Fibroblast of skin of right biceps (primary cell): ENCODE results near the gene SPINT2.
"Not testable (repeated sequence)": the region's sequence is repeated elsewhere in the genome, so short reads cannot be mapped to it uniquely, and the experiment has no call there.

Source experiments
- DNase-seq: peaks from one replicate; pipeline ENCODE4 v3.0.0-alpha.2; 2013

SPINT2 gene

GRCh38 chr19:38264486-38265212 is at the start of gene SPINT2:
SPINT2 (plus strand) TSS chr19:38264573; CDS start chr19:38264893, 320 bp downstream.
- DNase-seq: no peak

GRCh38 chr19:38216785-38217641 is 47.4 kb upstream of the SPINT2 start:
- DNase-seq: no peak

GRCh38 chr19:38218204-38218603 is 46.2 kb upstream of the SPINT2 start:
- DNase-seq: no peak

- no peak for DNase-seq
Measured at GRCh38 chr19:38219221-38219620, 45.2 kb upstream of the SPINT2 start.

- DNase-seq: no peak
Measured at GRCh38 chr19:38221421-38221820, 43.0 kb upstream of the SPINT2 start.

- DNase-seq: no peak
Measured at GRCh38 chr19:38221919-38222830, 42.2 kb upstream of the SPINT2 start.

GRCh38 chr19:38223119-38223523 is 41.3 kb upstream of the SPINT2 start:
- DNase-seq: no peak

GRCh38 chr19:38223617-38224013 is 40.8 kb upstream of the SPINT2 start:
- DNase-seq: no peak

- DNase-seq: peak; percentile 76
Measured at GRCh38 chr19:38224014-38224862, 40.1 kb upstream of the SPINT2 start, which contains the start of gene DPF1. DPF1 (minus strand) TSS chr19:38224222; CDS start chr19:38224142, 80 bp downstream.

- DNase-seq: not testable (repeated sequence)
Measured at GRCh38 chr19:38224863-38225218, 39.5 kb upstream of the SPINT2 start.

- no peak for DNase-seq
Measured at GRCh38 chr19:38227287-38228004, 36.9 kb upstream of the SPINT2 start.

- no peak for DNase-seq
Measured at GRCh38 chr19:38228005-38228377, 36.4 kb upstream of the SPINT2 start.

- DNase-seq: no peak
Measured at GRCh38 chr19:38228491-38229439, 35.6 kb upstream of the SPINT2 start.

- peak; percentile 94 for DNase-seq
Measured at GRCh38 chr19:38229585-38230073, 34.7 kb upstream of the SPINT2 start.

- DNase-seq: not testable (repeated sequence)
Measured at GRCh38 chr19:38230506-38231133, 33.8 kb upstream of the SPINT2 start.

- DNase-seq: no peak
Measured at GRCh38 chr19:38231918-38232317, 32.5 kb upstream of the SPINT2 start.

GRCh38 chr19:38233740-38234251 is 30.6 kb upstream of the SPINT2 start:
- peak; percentile 60 for DNase-seq

GRCh38 chr19:38234615-38235014 is 29.8 kb upstream of the SPINT2 start:
- DNase-seq: no peak

GRCh38 chr19:38239816-38240215 is 24.6 kb upstream of the SPINT2 start:
- no peak for DNase-seq
